ENCODE data around the gene UMAD1.

UMAD1 gene

DNA sequence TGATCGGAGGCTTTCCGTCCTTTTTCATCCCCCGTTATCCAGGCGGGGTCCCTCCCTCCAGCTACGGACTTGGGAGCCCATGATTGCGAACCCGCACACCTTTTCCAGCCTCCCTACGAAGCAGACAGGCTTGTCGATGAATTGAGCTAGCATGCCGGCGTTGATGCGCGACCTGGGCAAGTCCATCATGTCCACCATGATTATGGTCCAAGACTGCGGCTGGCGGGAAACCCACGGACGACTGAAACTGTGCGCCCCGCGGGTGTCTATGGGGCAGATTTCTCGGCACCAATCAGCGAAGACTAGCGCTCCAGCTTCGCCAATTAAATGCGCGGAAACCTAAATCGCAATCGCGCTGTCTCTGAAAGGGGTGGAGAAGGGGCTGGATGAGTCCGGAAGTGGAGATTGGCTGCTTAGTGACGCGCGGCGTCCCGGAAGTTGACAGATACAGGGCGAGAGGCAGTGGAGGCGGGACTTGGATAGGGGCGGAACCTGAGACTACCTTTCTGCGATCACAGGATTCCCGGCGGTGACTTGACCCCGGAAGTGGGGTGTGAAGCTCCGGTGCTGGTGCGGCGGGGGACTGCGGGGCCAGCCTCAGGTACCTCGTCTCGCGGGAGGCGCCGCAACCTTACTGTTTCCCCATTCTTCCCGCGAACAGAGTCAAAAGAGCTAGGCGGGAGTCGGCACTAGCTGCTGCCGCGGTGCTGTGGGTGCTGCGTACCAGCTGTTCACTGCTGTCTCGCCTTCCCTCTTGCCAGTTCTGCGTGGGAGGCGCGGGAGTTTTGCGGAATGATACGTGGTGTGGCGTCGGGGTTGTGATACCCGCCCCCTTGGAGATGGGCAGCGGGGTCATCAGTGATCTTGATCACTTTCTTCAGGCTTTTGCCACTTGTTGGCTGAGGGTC, at the start of gene UMAD1:
TSS of gene UMAD1 (plus strand) at position 532 of the 908 bp plus-strand sequence. CDS start 32,620 bp downstream, outside the sequence.
- peak; percentile 96 for DNase-seq (ENCODE audit: low read depth in 1 of 2, low spot score in 1 of 2)

DNA sequence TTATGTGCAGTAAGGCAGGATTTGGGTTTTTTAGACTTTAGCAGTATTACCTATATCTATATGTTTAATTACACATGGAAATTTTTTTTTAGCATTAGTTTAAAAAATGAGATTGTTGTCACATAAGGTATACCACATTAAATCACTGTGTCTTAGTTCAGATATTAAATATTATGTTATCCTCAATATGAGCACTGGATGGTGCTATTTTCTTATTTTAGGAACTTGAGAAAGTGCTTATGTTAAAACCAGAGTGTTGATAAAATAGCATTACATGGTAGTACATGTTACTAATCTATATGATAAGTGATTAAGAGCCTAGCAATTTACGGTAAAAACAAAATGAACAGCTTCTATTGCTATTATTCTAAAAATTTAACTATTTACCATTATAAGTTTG, 45.1 kb upstream of the UMAD1 start:
- no peak for DNase-seq (ENCODE audit: low read depth in 1 of 2, low spot score in 1 of 2)

DNA sequence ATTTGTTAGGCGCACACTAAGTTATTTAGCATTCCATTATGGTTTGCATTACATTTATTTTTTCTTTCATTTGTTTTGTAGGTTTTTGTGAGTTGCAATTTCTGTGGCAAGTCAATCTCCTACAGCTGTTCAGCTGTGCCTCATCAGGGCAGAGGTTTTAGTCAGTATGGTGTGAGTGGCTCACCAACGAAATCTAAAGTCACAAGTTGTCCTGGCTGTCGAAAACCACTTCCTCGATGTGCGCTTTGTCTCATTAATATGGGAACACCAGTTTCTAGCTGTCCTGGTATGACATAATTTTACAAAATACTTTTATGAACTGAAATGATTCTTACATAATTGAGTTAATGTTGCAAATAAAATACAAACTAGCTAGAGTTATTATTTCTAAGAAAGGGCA, 44.4 kb upstream of the UMAD1 start:
- no peak for DNase-seq (ENCODE audit: low read depth in 1 of 2, low spot score in 1 of 2)

DNA sequence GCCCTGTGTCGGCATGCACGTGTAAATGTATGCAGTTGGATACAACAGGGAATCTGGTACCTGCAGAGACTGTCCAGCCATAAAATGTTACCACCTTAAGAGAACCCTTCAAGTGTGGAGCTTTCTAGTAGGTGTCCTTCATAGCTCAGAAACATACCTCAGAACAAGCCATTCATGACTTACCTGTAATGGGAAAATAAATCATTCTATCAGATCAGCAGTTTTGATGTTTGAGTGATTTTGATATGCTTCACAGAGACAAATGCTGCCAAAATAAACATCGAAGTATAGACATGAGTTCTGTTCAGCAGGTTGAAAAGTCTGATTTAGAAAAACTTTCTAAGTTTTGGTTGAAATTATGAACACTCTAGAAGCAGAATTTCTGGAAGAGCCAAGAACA, 33.5 kb upstream of the UMAD1 start:
- DNase-seq (ENCODE audit: low read depth in 1 of 2, low spot score in 1 of 2), result no peak

DNA sequence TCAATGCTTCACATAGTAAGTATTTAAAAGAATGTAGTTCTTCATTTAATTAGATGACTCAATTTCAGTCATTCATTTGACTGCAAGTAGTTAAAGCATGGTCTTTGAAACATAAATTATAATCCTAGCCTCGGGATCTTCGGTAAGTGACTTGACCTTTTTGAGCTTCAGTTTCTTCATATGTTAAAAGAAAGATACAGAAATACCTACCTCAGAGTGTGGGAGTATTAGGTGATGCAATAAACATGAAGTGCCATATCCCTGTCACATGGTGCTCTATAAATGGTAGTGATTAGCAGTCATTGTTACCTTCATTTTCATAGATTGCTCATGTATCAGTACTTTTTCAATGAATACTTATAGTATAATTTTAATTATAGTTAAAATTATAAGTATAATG, 31.2 kb upstream of the UMAD1 start:
- DNase-seq (ENCODE audit: low read depth in 1 of 2, low spot score in 1 of 2), result no peak

DNA sequence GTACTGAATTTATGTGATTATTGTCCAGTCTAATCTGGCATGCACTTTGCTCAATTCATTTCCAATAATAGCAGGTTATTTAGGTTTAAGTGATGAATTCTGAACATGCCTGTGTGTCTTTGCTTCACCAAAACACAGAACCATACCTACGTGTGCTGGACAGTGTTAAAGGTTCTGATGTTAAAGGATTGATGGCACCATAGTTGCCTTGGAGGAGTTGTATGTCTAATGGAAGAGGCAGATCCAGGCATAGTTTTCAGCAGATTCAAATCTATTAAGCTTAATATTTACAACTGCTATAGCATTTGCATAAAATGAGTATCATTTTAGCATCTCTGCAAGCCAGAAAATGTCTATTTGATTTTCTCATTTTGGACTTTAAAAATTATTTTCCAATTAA, 28.0 kb upstream of the UMAD1 start:
- DNase-seq (ENCODE audit: low read depth in 1 of 2, low spot score in 1 of 2), result no peak

DNA sequence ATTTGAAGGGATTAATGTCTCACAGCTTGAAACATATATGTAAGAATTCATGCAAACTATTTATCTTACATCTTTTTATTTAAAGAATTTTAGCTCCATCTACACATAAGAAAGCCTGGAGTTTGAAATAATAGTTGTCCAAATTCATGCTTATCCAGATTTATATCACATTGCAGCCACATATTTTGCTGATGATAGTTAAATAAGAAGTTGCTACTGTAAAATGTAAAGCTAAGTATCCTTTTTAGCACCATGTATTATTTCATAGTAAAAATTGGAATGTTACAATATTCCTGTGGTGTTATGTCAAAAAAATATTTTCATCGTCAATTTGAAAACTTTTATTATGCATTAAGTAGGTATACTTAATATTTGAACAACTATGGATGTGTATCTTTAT, 27.3 kb upstream of the UMAD1 start:
- no peak for DNase-seq (ENCODE audit: low read depth in 1 of 2, low spot score in 1 of 2)

DNA sequence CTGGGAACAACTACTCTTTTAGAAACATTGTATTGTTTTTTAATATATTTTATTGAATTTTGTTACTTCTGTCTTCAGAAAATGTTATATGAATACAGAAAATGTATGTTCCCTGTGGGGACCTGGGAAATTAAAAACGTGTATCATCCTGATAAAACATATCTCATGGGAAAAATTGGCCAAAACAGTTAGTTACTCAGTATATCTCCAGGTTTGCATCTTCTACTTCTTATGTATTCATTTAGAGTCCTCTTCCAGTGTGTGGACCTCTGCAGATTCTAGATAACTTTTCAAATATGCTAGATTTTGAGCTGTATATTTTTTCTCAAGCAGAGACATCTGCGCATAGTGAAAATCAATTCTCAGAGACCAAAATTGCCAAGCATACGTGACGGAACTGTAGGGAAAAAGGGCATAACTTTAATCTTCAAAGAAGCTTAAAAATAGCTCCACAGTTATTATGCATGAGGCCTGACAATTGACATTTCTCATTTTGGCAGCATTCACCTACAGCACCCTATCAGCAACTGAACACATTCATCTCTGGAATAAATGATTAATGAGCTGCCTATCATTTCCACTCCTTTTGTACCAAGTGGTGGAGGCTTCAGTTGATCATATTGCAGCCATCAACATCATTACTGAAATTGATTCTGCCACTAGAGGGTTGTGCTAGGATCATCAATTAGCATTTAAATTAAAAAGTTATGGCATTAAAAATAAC, 26.4 kb upstream of the UMAD1 start:
- no peak for DNase-seq (ENCODE audit: low read depth in 1 of 2, low spot score in 1 of 2)

DNA sequence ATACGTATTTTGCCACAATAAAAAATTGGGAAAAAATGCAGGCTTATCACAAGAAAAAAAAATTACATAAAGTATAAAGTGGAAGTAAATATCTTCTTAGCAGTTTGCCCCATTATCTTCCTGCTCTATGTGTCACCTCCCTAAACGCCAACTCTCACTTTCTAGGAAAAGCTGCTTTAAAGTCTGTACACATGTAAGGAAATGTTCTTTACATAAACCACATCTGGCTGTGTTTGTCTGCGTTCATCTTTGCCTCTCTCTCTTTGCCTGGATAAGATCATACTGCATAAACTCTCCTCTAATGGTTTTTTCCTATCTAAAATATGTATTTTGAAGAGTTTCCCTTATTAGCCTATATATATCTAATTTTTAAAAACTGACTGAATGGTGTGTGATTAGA, 23.0 kb upstream of the UMAD1 start:
- DNase-seq (ENCODE audit: low read depth in 1 of 2, low spot score in 1 of 2), result no peak

DNA sequence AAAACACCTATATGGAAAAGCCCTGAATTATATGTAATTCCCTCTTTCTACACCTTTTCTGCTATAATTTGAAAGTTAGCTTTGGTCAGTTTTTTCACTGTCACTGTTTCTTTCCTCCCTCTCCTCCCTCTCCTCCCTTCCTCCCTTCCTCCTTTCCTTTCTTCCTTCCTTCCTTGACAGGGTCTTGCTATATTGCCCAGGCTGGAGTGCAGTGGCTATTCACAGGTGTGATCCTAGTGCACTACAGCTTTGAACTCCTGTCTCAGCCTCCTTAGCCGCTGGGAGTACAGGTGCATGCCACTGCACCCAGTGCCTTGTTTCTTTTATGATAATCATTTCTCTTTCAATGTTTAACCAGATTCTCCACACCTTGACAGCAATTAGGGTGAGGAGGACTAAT, 22.1 kb upstream of the UMAD1 start:
- DNase-seq (ENCODE audit: low read depth in 1 of 2, low spot score in 1 of 2), result no peak

DNA sequence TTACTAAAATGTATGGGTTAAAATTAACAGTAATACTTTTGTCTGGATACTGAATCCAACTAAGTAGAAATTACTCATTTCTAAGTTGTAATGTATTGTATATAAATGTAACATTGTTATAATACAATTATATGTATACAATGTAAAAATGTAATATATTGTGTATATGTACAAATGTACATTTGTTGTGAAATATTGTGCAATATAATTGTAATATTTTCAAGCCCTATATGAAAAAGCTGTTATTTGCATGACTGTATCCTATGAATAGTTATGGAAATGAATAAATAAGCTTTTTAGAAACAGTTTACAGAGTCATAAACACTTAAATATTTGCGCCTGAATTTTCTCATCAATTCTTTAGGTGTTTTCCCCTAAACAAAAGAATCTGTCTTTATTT, 20.3 kb upstream of the UMAD1 start:
- no peak for DNase-seq (ENCODE audit: low read depth in 1 of 2, low spot score in 1 of 2)

DNA sequence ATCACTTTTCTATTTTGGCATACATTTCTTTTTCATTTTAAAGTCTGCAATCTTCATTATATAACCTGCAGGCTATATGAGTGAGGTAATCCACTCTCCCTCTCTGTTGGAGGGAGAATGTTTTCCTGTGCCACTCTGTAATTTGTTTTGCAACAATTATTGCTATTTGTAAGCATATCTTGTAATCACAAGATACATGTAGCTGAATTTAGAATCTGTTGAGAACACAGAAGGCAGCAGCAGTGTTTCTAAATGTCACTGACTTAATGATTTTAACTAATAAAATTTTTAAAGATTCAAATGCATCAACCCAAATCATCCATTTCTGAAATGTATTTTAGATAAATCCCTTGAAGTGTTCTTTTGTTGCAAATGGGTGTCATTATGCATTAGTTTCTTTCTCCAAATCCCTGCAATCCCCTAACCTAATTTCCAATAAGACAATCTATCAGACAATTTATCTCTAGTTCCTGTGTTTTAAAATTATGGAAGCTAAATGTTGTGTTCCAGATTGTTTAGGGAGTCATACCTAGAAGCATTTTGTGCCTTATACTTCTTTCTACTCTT, 19.8 kb upstream of the UMAD1 start:
- no peak for DNase-seq (ENCODE audit: low read depth in 1 of 2, low spot score in 1 of 2)

DNA sequence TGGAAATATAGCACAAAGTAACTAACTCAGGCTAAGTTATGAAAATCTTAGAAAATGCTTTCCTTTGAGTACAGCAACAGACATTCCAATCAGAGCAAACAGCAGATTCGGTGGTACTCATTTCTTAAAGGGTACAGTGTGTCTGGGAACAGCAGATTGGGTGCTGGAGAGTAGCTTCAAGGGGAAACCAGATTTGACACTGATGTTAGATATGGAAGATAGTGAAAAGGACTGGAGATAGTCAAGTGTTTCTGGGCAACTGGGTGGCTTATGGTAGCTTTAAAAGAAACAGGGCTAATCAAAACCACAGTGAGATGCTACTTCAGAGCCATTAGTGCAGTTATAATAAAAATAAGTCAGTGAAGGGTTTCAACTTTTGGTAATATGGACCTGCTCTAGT, 12.1 kb upstream of the UMAD1 start:
- no peak for DNase-seq (ENCODE audit: low read depth in 1 of 2, low spot score in 1 of 2)

DNA sequence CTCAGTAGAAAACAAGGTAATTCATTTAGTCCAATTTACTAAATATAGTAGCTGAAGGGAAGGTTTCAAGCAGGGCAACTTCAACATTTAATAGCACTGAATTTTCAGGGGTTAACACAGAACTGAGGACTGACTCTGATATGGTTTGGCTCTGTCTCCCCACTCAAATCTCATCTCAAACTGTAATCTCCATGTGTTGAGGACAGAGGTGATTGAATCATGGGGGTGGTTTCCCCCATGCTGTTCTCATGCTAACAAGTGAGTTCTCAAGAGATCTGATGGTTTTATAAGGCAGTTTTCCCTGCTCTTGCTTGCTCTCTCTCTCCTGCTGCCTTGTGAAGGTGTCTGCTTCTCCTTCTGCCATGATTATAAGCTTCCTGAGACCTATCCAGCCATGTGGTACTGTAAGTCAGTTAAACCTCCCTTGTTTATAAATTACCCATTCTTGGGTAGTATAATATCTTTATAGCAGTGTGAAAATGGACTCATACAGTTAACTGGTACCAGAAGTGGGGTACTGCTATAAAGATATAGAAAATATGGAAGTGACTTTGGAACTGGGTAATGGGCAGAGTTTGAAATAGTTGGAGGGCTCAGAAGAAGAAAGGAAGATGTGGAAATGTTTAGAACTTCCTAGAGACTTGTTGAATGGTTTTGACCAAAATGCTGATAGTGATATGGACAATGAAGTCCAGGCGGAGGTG, 9.8 kb upstream of the UMAD1 start:
- DNase-seq (ENCODE audit: low read depth in 1 of 2, low spot score in 1 of 2), result no peak

DNA sequence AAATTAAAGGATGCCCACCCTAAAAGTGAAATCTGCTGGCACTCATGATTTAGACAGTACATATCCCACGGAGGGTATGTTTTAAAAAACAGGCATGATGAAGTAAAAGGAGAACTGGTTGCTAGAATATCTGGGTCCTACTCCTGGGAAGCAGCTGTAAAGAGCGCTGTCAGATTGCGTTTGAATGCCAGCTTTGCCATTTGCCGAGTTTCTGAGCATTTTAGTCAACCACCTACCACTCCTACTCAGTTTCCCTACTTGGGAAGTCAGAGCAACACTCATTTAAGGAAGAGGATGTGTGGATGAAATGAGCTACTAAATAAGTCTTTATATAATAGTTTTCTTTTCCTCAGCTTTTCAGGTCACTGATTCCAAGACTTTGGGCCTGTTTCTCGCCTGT, 1.1 kb upstream of the UMAD1 start:
- no peak for DNase-seq (ENCODE audit: low read depth in 1 of 2, low spot score in 1 of 2)

DNA sequence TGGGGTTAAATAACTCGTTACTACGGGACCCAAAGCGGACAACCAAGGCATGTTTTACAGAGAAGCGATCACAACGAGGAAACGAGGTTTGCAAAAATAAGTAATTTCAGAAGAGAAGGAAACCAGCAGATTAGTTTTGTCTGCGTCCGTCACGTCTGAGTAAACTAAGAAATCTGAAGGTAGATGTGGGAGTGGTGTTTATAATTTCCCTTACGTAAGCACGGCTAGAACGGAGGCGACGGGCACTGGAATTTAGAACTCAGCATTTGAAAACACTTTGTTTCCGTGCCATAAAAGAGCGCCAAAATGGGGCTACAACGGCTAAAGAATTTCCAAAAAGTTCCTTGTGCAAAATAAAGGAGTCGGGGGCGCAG, 718 bp upstream of the UMAD1 start:
- DNase-seq (ENCODE audit: low read depth in 1 of 2, low spot score in 1 of 2), result peak in 1 of 2 donors; percentile 30

DNA sequence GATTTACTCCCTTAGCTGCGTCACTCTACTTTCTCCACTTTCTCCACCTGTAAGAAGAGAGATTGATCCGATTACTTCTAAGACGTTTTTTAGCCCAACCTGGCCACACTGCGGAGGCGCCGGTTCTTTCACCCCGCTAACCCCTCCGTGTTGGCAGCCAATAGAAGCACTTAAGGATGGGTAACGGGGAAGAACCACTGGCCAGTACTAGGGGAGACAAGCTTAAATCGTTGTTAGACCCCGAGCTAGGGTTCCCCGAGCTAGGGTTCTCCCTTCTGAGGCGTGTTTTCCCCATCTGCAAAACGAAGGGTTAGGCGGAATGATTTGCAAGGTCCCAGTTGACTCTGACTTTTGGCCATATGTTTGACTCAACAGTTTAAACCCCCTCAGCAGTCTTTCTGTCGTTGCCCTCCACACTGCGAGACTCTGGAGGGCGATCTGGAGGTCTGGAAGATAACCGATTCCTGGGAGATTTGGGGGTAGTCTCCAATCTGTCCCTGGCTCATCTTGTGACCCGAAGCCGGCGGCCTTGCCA, 644 bp downstream of the UMAD1 start:
- no peak for DNase-seq (ENCODE audit: low read depth in 1 of 2, low spot score in 1 of 2)

DNA sequence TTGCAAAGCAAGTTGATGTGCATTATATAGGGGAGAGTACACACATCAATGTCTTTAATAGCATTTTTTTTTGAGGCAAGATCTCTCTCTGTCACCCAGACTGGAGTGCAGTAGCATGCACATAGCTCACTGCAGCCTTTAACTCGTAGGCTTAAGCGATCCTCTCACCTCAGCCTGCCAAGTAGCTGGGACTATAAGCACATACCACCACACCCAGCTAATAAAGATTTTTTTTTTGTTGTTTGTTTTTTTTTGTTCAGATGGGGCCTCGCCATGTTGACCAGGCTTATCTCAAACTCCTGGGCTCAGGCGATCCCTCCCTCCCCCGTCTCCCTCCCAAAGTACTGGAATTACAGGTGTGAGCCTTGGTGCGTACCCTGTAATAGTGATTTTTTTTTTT, 1.5 kb downstream of the UMAD1 start:
- no peak for DNase-seq (ENCODE audit: low read depth in 1 of 2, low spot score in 1 of 2)

DNA sequence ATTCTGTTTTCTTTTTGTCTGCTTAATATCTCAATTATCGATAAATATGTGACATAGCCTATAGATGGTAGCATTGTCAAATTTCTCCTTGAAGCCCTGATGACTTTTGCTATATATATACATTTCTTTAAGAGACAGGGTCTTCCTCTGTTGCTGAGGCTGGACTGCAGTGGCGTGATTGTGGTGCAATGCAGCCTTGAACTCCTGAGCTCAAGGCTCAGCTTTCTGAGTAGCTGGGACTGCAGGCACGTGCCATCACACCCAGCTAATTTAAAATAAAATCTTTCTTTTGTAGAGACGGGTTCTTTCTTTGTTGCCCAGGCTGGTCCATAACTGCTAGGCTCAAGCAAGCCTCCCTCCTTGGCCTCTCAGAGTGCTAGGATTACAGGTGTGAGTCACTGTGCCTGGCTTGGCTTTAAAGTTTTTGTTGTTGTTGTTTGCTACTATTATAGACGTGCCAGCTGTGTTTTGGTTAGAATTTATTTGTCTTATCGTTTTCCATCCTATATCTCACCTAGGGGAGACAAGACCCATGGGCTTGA, 7.0 kb downstream of the UMAD1 start:
- DNase-seq (ENCODE audit: low read depth in 1 of 2, low spot score in 1 of 2), result no peak

DNA sequence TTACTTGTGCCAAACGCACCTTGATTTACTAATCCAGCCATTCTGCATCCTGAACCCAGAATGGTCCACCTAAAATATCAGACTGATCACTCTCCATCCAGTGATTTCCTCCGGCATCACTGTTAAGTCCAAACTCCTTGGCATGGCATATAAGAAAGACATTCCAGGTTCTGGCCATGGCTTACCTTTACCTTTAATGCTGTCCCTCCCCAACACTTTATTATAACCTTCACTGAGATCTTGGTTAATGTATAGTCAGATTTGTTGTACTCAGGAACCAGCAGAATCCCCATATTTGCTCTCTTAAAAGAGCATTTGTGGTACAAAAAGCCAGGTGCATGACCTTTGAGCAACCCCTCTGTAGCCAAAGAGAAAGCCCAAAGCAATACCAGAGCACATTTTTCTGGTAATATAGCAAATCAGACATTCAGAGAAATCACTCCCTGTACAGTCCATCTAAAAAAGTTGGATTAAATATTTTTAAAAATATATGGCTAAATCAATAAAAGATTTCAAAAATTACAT, 10.2 kb downstream of the UMAD1 start:
- no peak for DNase-seq (ENCODE audit: low read depth in 1 of 2, low spot score in 1 of 2)

DNA sequence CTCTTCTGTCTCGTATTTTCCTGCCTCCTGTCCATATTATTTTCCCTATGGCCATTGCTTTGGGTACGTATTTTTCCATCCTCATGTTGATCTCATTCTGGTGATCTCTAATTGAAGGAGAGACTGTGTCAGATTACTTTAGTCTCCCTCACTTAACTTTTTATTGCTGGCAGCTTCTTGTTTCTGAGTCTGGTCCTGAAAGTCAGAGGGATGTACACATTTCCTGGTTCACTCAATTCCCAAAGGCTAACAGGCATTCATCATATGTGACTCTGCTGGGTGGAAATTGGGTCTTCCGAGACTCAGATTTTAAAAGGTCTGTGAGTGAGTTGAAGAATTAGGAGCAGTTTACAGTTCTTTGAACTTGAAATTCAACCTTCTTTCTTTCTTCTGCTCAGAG, 10.9 kb downstream of the UMAD1 start:
- no peak for DNase-seq (ENCODE audit: low read depth in 1 of 2, low spot score in 1 of 2)

All from activated T-helper 1 cell treated with anti-CD3 and anti-CD28 coated beads, Interleukin-2, amount 50 U/mL, for 16 hours (primary cell).